ENCODE results near the gene PLXNC1.

DNA sequence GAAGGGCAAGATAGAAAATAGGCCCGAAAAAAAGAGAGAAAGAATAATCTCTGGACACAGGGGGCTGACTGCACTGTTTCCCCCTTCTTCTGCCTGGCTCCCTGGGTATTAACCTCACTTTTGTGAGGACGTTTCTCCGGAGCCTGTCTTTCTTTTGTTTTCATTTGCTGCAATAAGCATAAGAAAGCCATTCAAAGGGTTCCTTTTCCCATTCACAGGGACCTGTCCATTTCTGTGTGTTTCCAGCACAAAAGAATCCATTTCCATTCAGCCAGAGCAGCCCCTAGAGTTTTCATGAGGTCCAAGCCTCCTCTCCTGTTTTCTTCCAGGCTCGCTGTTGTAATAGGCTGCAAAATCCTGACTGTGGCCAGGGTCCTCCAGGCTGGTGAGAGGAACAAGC is 16.8 kb downstream of the PLXNC1 start:
- TF ChIP-seq, protein P1, sequence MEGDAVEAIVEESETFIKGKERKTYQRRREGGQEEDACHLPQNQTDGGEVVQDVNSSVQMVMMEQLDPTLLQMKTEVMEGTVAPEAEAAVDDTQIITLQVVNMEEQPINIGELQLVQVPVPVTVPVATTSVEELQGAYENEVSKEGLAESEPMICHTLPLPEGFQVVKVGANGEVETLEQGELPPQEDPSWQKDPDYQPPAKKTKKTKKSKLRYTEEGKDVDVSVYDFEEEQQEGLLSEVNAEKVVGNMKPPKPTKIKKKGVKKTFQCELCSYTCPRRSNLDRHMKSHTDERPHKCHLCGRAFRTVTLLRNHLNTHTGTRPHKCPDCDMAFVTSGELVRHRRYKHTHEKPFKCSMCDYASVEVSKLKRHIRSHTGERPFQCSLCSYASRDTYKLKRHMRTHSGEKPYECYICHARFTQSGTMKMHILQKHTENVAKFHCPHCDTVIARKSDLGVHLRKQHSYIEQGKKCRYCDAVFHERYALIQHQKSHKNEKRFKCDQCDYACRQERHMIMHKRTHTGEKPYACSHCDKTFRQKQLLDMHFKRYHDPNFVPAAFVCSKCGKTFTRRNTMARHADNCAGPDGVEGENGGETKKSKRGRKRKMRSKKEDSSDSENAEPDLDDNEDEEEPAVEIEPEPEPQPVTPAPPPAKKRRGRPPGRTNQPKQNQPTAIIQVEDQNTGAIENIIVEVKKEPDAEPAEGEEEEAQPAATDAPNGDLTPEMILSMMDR (IDR thresholded peaks at IDR 0.05) = no peak
- TF ChIP-seq POLR2AphosphoS5 (IDR thresholded peaks at IDR 0.05) (no peak), EP300 (IDR thresholded peaks at IDR 0.05) (no peak)
